CD4-positive, alpha-beta T cell (primary cell): ENCODE results near the gene LARGE1. TPM values are rescaled to one million over a fixed set of nuclear protein-coding genes. Genes with fewer than 3 reads are reported as not detected.

Source experiments
- ATAC-seq: fragments of 200-7000 bp; cut with Tn5 transposase; one replicate; pipeline ENCODE4 v1.10.0; 2022; ENCODE audit warnings: mild to moderate bottlenecking; ENCODE audit not compliant: poor library complexity
- CTCF ChIA-PET: fragments of 350-600 bp; sonication (Branson Sonifier 250); formaldehyde crosslinking; loops from one replicate; lab custom pipeline; 2021; ENCODE audit warnings: antibody characterized with exemption, inconsistent platforms; lab: Charles Lee
- POLR2A ChIA-PET: fragments of 350-600 bp; sonication (Branson Sonifier 250); formaldehyde crosslinking; loops from one replicate; lab custom pipeline; 2021; ENCODE audit warnings: antibody characterized with exemption, inconsistent platforms; lab: Charles Lee
- DNase-seq, 14 experiments: peaks; one replicate each; pipeline ENCODE4 v3.0.0-alpha.2; 2013 to 2020; ENCODE audit warnings: mixed read lengths in 2 of 14
- H3K27ac ChIP-seq, 2 donors: one replicate each; pipeline versions ENCODE4 v1.5.1 to v1.7.0; 2013; ENCODE audit warnings: low read length in 2 of 2, low read depth in 1 of 2, mild to moderate bottlenecking in 1 of 2
- H3K27me3 ChIP-seq, 2 experiments: 1 replicate in 1 of 2; 2 replicates in 1 of 2; pipeline versions ENCODE4 v1.6.1 to v1.7.0; 2013; ENCODE audit warnings: low read length in 2 of 2, control low read depth in 1 of 2, mild to moderate bottlenecking in 1 of 2, moderate library complexity in 1 of 2; ENCODE audit not compliant: insufficient read depth in 2 of 2, control insufficient read depth in 1 of 2
- H3K36me3 ChIP-seq: one replicate; pipeline ENCODE4 v1.6.1; 2013; ENCODE audit warnings: low read length, control low read depth; ENCODE audit not compliant: insufficient read depth
- H3K4me1 ChIP-seq: one replicate; pipeline ENCODE4 v1.6.1; 2013; ENCODE audit warnings: low read length, control low read depth; ENCODE audit not compliant: insufficient read depth
- H3K4me3 ChIP-seq: one replicate; pipeline ENCODE4 v1.5.1; 2013; ENCODE audit warnings: mild to moderate bottlenecking, low read length, moderate library complexity
- H3K9me3 ChIP-seq, 2 experiments: 1 replicate in 1 of 2; 2 replicates in 1 of 2; pipeline versions ENCODE4 v1.6.1 to v1.7.0; 2013; ENCODE audit warnings: low read length in 2 of 2, mild to moderate bottlenecking in 2 of 2, control low read depth in 1 of 2, moderate library complexity in 1 of 2; ENCODE audit not compliant: control insufficient read depth in 1 of 2, insufficient read depth in 1 of 2
- H3K27ac Mint-ChIP-seq: one replicate; pipeline ENCODE4 v1.8.0; 2020; ENCODE audit warnings: mixed read lengths
- H3K27me3 Mint-ChIP-seq: one replicate; pipeline ENCODE4 v1.8.0; 2021; ENCODE audit warnings: mixed read lengths
- H3K36me3 Mint-ChIP-seq: one replicate; pipeline ENCODE4 v1.8.0; 2021; ENCODE audit warnings: low read depth, mixed read lengths
- H3K4me1 Mint-ChIP-seq: one replicate; pipeline ENCODE4 v1.8.0; 2021; ENCODE audit warnings: low read depth, mixed read lengths
- H3K4me3 Mint-ChIP-seq: one replicate; pipeline ENCODE4 v1.8.0; 2020; ENCODE audit warnings: mild to moderate bottlenecking, mixed read lengths
- H3K9me3 Mint-ChIP-seq: one replicate; pipeline ENCODE4 v1.8.0; 2020; ENCODE audit warnings: mixed read lengths
- intact Hi-C, 2 experiments: fragments of 100-400 bp; cut with DNase I in 1 of 2; cut with micrococcal nuclease in 1 of 2; formaldehyde crosslinking; loops; one replicate each; pipeline versions ENCODE4 v1.15.1 to v1.9.0; 2023 to 2025; cut with DNase I, micrococcal nuclease
- total RNA-seq, 174 experiments: library from RNA in 2 of 174; stranded (reverse) in 2 of 174; gene quantifications; one replicate each; pipeline ENCODE4 v1.2.3 and lab custom pipeline; 2021 to 2026
- TF ChIP-seq, protein P1 (sequence below): fragments of 200-600 bp; IDR thresholded peaks from one replicate; pipeline ENCODE4 v1.8.0; 2022; ENCODE audit warnings: antibody characterized with exemption, mild to moderate bottlenecking

LARGE1 gene
- total RNA-seq, 2 experiments from 2014 or later = 0.14 to 0.70 TPM

DNA sequence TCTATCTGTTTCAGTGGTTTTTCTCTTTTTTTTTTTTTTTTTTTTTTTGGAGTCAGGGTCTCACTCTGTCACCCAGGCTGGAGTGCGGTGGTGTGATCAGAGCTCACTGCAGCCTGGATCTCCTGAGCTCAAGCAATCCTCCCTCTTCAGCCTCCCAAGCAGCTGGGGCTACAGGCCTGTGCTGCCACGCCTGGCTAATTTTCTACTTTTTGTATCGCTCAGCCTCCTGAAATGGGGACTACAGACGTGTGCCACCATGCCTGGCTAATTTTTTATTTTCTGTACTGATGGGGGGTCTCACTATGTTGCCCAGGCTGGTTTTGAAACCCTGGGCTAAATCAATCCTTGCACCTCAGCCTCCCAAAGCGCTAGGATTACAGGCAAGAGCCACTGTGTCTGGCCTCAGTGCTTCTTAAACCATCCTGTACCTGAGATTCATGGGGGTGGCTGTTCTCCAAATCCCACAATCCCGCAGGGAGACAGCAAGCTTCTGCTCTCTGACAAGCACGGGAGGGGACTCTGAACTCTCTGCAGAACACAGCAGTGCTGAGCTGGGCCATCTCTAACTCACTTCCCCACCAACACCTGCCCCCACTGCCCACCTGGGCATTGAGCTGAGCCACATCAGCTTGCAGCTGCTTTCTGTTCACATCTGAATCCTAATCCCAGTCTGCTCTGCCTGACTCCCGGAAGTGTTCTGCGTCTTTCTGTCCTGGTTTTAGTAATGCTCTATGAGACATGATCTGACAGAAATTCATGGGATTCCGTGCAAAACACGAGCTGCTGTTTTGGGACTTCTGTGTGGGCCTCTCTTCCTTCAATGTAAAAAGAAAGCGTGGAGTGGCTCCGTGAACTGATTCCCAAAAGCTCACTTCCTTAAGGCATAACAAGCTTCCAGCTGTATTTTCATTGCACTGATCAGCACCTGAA, 400.0 kb downstream of the LARGE1 start:
- Mint-ChIP-seq H3K4me1 (no peaks in the 10 kb centered on the region), H3K9me3 (no peaks in the 10 kb centered on the region), H3K4me3 (no peak overlapping the region), H3K27ac (no peak overlapping the region), H3K36me3 (no peaks in the 10 kb centered on the region), H3K27me3 (no peaks in the 10 kb centered on the region)
- Histone ChIP-seq H3K27me3 (no peaks in the 10 kb centered on the region), H3K4me3 (no peak overlapping the region), H3K27ac (no peak overlapping the region), H3K36me3 (no peaks in the 10 kb centered on the region), H3K9me3 (peaks cover 0 to 30% of the 10 kb centered on the region in 2 experiments), H3K4me1 (no peaks in the 10 kb centered on the region)
- ATAC-seq = no peak
- no peak for DNase-seq
- CTCF ChIA-PET = no interaction called here
- TF ChIP-seq, protein P1, sequence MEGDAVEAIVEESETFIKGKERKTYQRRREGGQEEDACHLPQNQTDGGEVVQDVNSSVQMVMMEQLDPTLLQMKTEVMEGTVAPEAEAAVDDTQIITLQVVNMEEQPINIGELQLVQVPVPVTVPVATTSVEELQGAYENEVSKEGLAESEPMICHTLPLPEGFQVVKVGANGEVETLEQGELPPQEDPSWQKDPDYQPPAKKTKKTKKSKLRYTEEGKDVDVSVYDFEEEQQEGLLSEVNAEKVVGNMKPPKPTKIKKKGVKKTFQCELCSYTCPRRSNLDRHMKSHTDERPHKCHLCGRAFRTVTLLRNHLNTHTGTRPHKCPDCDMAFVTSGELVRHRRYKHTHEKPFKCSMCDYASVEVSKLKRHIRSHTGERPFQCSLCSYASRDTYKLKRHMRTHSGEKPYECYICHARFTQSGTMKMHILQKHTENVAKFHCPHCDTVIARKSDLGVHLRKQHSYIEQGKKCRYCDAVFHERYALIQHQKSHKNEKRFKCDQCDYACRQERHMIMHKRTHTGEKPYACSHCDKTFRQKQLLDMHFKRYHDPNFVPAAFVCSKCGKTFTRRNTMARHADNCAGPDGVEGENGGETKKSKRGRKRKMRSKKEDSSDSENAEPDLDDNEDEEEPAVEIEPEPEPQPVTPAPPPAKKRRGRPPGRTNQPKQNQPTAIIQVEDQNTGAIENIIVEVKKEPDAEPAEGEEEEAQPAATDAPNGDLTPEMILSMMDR = no peak
- intact Hi-C loops = no loop called here
- POLR2A ChIA-PET = no interaction called here

DNA sequence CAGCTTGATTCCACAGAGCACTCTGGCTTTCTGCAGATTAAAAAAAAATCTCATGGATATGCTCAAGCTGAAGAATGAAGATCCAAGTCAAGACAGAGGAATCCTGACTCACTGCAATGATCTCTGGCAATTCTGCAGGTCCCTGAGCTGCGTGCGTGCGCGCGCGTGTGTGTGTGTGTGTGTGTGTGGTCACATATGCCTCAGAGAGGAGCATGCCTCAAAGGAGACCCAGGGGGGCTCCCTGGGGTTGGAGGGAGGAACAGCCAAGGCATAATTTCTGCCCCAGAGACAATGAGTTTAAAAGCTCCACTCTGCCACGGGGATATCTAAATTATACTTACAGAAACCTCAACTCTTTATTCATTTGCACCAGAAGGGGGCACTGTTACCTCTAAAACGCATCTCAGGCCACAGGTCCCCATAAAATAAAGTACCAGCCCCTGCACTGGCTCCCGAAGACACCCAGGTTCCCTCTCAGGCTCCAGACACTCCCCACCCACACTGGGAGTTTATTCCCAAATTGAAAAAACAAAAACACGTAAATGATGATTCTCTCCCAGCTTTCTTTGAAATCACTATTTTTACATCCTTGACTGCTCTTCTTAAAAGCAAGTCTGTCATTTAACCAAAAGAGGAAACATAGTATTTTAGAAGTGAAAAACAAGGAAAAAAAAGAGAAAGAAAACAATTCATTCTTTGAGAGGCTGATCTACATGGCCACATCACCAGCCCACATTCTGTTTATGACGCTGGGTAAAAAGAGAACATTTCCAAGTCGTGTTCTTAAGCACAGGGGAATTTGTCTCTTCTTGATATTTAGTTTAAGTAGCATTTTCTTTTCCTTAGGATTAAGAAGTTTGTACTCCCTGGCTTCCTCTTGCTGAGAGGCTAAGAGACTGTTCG, 401.0 kb downstream of the LARGE1 start:
- Mint-ChIP-seq H3K27me3 (no peaks in the 10 kb centered on the region), H3K4me1 (no peaks in the 10 kb centered on the region), H3K4me3 (no peak overlapping the region), H3K9me3 (no peaks in the 10 kb centered on the region), H3K27ac (no peak overlapping the region), H3K36me3 (no peaks in the 10 kb centered on the region)
- ChIA-PET POLR2A (no interaction called here), CTCF (no interaction called here)
- peaks cover 0 to 30% of the 10 kb centered on the region in 2 experiments for H3K9me3 ChIP-seq
- ATAC-seq (no peak), DNase-seq (peak in 3 of 14 experiments; percentile 11 to 18 (median 12))
- no peak overlapping the region for H3K4me3 ChIP-seq
- no peaks in the 10 kb centered on the region for H3K27me3 ChIP-seq
- TF ChIP-seq, protein P1 = no peak
- intact Hi-C loops = no loop called here
- H3K36me3 ChIP-seq = no peaks in the 10 kb centered on the region
- no peaks in the 10 kb centered on the region for H3K4me1 ChIP-seq
- H3K27ac ChIP-seq = no peak overlapping the region

DNA sequence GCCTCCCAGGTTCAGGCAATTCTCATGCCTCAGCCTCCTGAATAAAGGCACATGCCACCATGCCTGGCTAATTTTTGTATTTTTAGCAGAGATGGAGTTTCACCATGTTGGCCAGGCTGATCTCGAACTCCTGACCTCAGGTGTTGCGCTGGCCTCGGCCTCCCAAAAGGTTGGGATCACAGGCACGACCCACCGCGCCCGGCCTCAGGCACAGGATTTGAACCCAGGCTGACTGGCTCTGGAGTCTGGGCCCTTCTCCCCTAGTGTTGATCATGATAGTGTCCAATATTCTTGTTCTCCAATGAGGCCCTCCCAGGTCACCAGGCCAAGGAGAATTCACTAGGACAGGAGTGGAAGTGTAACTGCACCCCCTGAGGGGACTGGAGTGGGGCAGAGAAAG, 401.9 kb downstream of the LARGE1 start:
- CTCF ChIA-PET = no interaction called here

More for the DNA sequence above, 401.9 kb downstream of the LARGE1 start:
- H3K4me1 ChIP-seq = no peaks in the 10 kb centered on the region
- H3K36me3 Mint-ChIP-seq = no peaks in the 10 kb centered on the region
- POLR2A ChIA-PET = no interaction called here
- H3K27ac ChIP-seq = no peak overlapping the region
- H3K9me3 Mint-ChIP-seq = no peaks in the 10 kb centered on the region
- no peaks in the 10 kb centered on the region for H3K4me1 Mint-ChIP-seq
- no peak for ATAC-seq
- H3K9me3 ChIP-seq = peaks cover 0 to 30% of the 10 kb centered on the region in 2 experiments
- intact Hi-C loops = no loop called here
- no peaks in the 10 kb centered on the region for H3K27me3 Mint-ChIP-seq
- no peaks in the 10 kb centered on the region for H3K27me3 ChIP-seq
- TF ChIP-seq, protein P1 = no peak
- DNase-seq = no peak
- H3K4me3 Mint-ChIP-seq = no peak overlapping the region
- H3K27ac Mint-ChIP-seq = no peak overlapping the region
- no peaks in the 10 kb centered on the region for H3K36me3 ChIP-seq
- no peak overlapping the region for H3K4me3 ChIP-seq
